HL-60/S4 treated with phorbol 12-myristate 13-acetate at 8.2 ng/mL for 4 days and 3 days (cell line): Measurements from ENCODE around the gene TNFRSF14.

Experiments used
- in situ Hi-C: fragments of 300-500 bp; cut with MboI; formaldehyde crosslinking; loops from 2 replicates; pipeline ENCODE4 v1.15.0; 2022; ENCODE audit warnings: low sequenced_read_pairs

The TNFRSF14 gene

GRCh38 chr1:2556277-2556677 lies at the start of gene TNFRSF14:
Gene TNFRSF14, plus strand, starts transcription at chr1:2556371. Its CDS starts 294 bp downstream, at chr1:2556665.
- in situ Hi-C loops, result no loop called here

DNA sequence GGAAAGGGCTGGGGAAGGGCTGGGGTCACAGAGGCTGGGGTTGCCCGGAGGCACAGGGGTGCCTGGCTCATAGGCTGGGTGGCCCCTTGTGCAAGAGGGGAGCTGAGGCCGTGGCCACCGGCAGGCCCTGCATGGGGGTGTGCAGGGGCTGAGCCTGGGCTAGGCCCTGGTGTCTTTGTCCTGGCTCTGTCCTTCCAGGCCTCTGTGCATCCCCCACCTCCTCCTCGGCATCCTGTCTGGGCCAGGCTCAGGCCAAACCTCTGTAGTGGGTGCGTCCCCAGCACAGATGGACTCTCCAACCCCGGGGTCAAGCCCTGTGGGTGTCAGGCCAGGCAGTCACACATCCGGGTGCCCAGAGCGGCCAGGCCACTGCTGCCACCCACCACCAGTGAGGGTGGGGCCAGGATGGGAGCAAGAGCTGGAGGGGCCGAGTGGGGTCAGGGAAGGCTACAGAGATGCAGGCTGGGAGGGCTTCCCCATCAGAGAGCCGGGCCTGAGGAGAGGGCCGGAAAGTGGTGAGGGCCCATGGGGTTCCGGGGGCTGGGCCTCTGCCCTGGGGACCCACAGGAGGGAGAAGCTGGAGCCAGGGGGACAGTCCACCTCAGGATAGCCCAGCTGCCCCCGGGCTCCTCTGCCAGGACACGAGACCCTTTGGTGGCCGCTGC lies 49.1 kb upstream of the TNFRSF14 start:
- in situ Hi-C loops, result no loop called here

DNA sequence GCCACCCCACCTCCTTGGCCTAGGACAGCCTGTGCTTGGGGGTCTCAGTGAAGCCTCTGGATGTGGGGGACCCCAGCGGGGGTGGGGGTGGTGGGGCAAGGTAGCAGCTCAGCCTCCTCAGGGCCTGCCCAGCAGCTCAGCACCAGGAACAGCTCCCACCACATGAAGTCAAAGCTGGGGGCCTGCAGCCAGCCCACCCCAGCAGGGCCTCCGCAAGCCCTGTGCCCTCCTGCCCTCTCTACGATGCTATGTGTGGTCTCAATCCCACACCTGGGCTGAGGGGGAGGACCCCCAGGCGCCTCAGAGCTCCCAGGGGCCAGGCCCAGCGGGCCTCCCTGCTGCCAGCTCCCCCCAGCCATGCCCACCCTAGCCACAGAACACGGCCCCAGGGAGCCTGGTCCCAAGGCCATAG lies 48.4 kb upstream of the TNFRSF14 start:
- in situ Hi-C loops, result no loop called here

DNA sequence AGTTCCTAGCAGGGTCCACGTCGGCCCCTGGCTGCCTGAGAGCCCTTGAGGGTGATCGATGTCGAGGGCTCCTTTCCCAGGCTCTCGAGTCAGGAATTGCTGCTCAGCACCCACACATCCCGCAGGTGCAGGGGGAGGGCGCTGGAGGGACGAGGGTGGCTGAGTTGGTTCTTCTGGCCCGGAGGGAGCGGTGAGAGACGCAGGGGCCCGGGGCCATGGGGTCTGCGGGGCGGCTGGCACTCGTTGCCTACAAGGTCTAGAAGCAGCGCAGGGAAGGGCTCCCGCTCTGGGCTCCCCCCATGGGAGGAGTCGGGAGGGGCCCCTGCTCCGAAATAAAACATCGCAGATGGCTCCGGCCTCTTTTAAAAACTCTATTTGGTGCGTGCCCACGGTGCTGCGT lies 48.0 kb upstream of the TNFRSF14 start:
- in situ Hi-C loops, result no loop called here

DNA sequence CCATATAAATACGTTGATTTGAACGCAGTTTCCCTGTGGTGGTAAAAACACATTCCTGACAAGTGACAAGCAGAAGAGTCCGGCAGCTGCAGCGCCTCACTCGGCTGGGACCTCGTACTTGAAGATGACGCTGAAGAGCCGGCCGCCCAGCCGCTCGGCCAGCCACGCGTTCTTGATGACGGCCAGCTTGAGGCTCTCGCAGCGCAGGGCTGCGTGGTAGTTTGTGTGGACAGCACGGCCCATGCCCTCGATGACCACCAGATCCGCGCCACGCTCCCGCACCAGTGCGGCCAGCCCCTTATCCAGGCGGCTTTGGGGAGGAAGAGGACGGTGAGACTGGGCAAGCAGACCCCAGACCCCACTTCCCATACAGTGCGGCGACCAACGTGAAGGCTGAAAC lies 47.4 kb upstream of the TNFRSF14 start:
- in situ Hi-C loops, result no loop called here

DNA sequence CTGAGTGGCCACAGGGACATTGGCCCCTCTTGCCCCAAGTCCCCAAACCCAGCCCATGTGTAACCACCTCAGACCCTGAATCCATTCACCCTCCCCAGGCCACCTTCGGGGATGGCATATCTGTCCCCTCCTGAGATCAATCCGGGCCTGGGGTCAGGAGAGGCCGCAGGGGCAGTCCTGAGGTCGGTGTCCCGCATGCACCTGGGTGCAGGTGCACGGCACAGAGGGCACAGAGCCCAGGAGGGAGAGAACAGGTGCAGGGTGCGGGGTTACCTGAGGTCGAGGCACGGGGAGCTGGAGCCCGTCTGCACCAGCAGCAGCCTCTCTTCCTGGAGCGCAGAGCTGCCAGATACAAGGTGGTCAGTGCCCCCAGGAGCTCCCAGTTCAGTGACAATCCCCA lies 46.6 kb upstream of the TNFRSF14 start:
- in situ Hi-C loops, result no loop called here

GRCh38 chr1:2510366-2511155 lies 45.6 kb upstream of the TNFRSF14 start:
- in situ Hi-C loops, result no loop called here

GRCh38 chr1:2512862-2513421 lies 43.2 kb upstream of the TNFRSF14 start:
- in situ Hi-C loops, result no loop called here

- in situ Hi-C loops, result no loop called here
Observed at GRCh38 chr1:2513939-2514652, 42.1 kb upstream of the TNFRSF14 start.

DNA sequence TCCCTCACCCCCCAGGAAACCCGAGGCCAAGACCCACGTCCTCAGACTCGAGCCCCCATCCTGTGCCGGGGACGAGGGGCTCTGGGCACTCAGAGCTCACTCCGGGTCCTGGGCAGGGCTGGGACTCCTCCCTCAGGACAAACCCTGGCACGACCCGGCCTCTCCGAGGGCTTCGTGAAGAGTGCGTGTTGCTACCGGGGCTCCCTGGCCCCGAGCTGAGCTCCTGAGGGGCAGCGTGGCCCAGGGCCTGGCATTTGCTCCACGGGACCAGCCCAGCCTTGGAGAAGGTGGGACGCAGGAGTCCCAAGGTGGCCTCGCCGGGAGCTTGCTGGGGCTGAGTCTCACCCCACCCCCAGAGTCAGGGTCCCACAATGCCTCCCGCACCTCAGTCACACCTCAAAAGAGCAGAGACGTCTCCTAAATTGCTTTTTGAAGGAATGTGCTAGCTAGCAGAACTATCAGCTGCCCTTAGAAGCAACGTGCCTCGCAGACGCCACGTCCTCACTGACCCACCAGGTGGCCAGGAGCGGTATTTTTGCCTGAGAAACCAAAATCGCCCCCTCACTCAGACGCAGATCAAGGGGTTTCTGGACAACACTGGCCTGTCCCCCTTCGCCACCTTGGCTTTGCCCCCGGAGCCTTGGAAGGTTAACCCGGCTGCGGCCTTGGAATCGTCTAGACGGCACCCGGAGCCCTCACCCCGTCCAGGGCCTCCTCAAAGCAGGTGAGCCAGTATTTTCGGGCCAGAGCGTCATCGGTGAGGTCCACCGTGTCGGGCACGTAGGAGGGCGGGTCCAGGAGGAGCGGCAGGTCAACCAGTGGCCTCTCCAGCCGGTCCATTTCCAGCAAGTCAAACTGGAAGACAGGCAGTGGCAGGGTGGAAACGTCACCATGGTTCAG lies 41.1 kb upstream of the TNFRSF14 start:
- in situ Hi-C loops, result no loop called here

DNA sequence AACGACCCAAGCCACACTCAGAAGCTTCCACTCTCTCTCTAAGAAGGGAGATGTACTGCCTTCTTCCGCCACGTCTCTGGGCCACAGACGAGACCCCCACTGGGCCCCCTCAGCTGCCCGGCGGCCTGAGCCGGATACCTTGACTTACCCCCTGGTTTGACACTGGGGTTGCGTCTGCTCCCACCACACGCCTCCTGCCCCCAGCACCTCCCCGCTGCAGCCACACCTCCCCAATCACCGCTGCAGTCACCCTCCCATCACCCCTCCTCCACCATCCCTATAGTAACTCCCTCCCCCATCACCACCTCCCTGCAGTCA lies 40.4 kb upstream of the TNFRSF14 start:
- in situ Hi-C loops, result no loop called here

DNA sequence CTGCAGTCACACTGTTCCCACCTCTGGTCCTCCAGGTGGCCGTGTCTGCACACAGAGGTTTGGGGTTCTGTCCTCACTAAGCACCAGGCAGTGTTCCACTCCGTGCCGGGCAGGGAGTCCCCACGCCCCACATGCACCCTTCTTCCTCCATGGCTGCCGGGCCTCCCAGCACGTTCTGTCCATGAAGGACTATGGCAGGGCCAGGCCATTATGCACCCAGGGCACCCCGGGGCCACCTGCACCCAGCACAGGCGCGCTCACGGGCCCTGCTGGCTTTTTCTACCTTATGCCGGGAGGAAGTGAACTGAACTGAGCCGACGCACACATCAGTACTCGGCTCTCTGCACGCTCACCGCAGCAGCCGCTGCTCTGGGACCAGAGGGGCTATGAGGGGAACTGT lies 40.0 kb upstream of the TNFRSF14 start:
- in situ Hi-C loops, result no loop called here

DNA sequence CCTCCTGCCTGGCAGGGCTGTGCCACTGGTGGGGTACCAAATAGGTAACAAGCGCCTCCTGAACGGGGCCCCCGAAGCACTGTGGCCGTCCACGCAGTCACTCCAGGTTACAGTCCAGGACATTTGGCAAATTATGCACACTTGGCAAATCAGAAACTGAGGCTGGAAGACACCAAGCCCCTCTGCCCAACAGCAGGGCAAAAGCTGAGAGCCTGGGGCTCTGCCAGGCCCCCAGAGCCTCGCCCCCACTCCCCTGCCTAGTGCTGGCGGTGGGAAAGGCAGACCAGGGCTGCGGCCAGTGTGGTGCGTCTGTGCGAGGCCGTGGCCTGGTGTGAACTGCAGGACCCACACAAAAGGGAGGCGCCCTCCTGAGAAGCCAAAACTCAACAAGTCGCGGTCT lies 39.2 kb upstream of the TNFRSF14 start:
- in situ Hi-C loops, result no loop called here

DNA sequence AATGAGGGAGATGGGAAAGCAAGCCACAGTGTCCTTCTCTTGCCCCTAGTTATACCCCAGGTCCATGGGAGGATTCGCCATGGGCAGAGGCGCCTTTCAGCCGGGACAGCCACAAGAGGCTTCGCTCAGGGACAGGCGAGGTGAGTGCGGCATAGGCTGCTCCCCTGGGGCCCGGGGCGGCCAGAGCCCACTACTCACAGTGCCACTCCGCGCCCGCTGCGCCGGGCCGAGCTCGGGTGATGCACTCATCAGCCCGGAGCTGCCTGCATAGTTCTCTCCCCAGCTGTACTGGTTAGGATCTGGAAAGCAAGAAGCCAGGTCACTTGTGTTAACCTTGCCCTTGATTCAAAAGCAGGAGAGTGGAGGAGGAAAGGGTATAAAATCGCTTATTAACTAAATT lies 38.2 kb upstream of the TNFRSF14 start:
- in situ Hi-C loops, result no loop called here

DNA sequence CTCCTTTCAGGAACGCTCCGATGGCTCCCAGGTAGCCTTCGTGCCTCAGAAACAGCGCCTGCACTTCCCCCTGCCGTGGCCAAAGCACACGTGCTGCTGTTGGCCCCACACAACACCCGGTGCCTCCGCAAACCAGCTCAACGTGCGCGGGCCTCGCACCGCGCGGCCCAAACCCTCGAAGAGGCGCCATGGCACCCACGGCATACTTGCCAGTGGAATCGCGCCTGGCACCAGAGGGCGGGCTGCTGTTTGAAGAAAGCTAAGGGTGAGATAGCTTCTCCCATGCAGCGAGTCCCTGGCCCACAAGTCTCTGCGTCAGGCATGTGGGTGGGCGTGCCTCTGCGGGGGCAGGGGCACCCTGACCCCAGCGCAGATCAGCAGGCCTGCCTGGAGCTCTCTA lies 37.6 kb upstream of the TNFRSF14 start:
- in situ Hi-C loops, result no loop called here

DNA sequence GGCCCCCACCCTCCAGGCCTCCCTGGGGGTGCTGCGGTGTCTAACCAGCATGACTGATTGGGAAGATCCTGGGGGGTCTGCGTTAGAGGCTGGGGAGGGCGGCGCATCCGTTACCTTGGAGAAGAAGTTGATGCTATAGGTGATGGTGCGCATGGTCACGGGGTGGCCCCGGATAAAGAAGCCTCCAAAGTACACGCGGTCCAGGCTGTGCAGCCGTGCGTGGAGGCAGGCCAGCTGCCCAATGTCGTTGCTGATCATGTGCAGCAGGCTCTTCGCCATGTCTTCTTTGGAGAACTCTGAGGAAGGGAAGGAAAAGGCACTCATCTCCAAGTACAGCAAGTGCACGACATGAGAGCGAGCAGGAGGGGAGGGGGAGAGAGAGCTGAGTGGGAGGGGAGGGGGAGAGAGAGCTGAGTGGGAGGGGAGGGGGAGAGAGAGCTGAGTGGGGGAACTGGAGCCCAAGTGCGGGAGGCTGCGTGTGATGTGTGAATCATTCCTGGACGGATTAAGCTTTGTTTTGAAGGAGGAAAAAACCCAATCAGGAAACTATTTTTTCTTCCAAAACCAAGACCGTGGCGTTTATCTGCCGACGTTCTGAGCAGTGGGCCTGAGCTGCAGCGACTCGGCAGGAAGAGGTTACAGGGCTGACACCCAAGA lies 37.0 kb upstream of the TNFRSF14 start:
- in situ Hi-C loops, result no loop called here

DNA sequence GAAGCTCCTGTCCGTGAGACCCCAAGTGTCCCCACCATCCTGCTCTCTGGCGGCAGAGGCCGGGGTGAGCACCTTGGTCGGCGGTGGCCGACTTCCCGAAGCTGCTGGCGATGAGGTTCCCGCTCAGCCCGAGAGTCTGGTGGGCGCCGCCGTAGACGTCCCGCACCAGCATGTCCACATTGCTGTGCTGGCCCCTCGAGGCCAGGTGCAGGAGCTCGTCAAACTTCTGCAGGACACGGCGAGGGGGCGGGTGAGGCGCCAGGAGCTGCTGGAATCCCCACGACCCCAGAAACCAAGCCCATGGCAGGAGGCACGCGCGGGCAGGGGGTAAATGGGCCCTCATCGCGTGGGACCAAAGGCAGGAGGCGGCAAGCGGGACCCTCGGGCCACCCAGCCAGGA lies 36.4 kb upstream of the TNFRSF14 start:
- in situ Hi-C loops, result no loop called here

GRCh38 chr1:2520206-2520605 lies 36.0 kb upstream of the TNFRSF14 start:
- in situ Hi-C loops, result no loop called here

DNA sequence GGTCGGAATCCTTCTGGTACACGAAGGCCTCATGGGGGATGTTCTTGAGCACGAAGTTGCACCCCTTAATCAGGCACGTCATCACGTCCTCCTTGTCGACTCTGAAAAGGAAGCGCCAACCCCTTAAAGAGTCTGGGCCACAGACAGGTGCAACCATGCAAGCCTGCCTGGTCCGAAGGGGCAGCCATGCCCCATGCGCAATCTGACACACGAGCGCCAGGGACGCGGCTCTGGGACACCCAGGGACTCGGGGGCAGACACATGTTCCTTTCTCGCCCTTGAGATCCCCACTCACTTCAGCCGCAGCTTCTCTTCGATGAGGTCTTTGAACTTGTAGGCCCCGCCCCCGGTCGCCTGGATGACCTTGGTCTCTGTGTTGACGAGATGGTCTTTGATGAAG lies 35.4 kb upstream of the TNFRSF14 start:
- in situ Hi-C loops, result no loop called here

DNA sequence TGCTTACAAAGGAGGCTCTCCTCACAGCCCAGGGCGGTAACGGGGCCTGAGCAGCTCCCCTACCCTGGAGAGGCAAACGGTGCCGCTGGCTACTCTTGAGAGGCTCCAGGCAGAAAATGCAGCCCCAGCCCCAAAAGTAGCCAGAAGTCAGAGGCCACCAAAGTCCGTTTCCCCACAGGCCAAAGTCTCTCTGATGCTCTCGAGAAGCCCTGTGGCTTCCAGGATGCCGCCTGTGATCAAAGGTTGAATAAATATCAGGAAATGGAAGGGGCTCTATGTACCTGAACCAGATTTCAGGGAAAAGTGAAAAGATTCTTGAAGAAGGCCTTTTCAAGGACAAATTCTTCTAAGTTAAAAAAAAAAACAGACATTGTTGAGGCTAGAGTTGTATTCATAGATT lies 33.9 kb upstream of the TNFRSF14 start:
- in situ Hi-C loops, result no loop called here
